ENCODE results near the gene KRT26. TPM values are rescaled to one million over a fixed set of nuclear protein-coding genes. Genes with fewer than 3 reads are reported as not detected.

KRT26 gene
- total RNA-seq, 1 donor from 2014 or later: not detected

- Mint-ChIP-seq H3K36me3 (ENCODE audit: unreplicated experiment) (no peaks in the 10 kb centered on the region), H3K27ac (ENCODE audit: unreplicated experiment) (no peak overlapping the region), H3K27me3 (ENCODE audit: unreplicated experiment) (peaks cover 69% of the 10 kb centered on the region), H3K4me1 (ENCODE audit: unreplicated experiment) (no peaks in the 10 kb centered on the region), H3K9me3 (ENCODE audit: unreplicated experiment) (no peaks in the 10 kb centered on the region), H3K4me3 (ENCODE audit: unreplicated experiment) (no peak overlapping the region)
- DNase-seq (ENCODE audit: extremely low spot score, unreplicated experiment): no peak
- no peak for TF ChIP-seq CTCF (IDR thresholded peaks at IDR 0.05)
These were observed 38.0 kb downstream of the KRT26 start for GRCh38 chr17:40734018-40734417.

GRCh38 chr17:40730970-40731369, 41.0 kb downstream of the KRT26 start:
- no peak for DNase-seq (ENCODE audit: extremely low spot score, unreplicated experiment)
- H3K27ac Mint-ChIP-seq (ENCODE audit: unreplicated experiment): no peak overlapping the region
- H3K27me3 Mint-ChIP-seq (ENCODE audit: unreplicated experiment): peaks cover 72% of the 10 kb centered on the region
- no peaks in the 10 kb centered on the region for H3K4me1 Mint-ChIP-seq (ENCODE audit: unreplicated experiment)
- TF ChIP-seq CTCF (IDR thresholded peaks at IDR 0.05): no peak
- H3K36me3 Mint-ChIP-seq (ENCODE audit: unreplicated experiment): no peaks in the 10 kb centered on the region
- H3K9me3 Mint-ChIP-seq (ENCODE audit: unreplicated experiment): no peaks in the 10 kb centered on the region
- no peak overlapping the region for H3K4me3 Mint-ChIP-seq (ENCODE audit: unreplicated experiment)

GRCh38 chr17:40727447-40728231, 44.4 kb downstream of the KRT26 start:
- Mint-ChIP-seq H3K27ac (ENCODE audit: unreplicated experiment) (no peak overlapping the region), H3K36me3 (ENCODE audit: unreplicated experiment) (no peaks in the 10 kb centered on the region), H3K27me3 (ENCODE audit: unreplicated experiment) (peaks cover 74% of the 10 kb centered on the region), H3K4me3 (ENCODE audit: unreplicated experiment) (no peak overlapping the region), H3K9me3 (ENCODE audit: unreplicated experiment) (no peaks in the 10 kb centered on the region), H3K4me1 (ENCODE audit: unreplicated experiment) (no peaks in the 10 kb centered on the region)
- no peak for DNase-seq (ENCODE audit: extremely low spot score, unreplicated experiment)
- no peak for TF ChIP-seq CTCF (IDR thresholded peaks at IDR 0.05)

- peaks cover 74% of the 10 kb centered on the region for H3K27me3 Mint-ChIP-seq (ENCODE audit: unreplicated experiment)
- no peak for DNase-seq (ENCODE audit: extremely low spot score, unreplicated experiment)
- no peaks in the 10 kb centered on the region for H3K9me3 Mint-ChIP-seq (ENCODE audit: unreplicated experiment)
- TF ChIP-seq CTCF (IDR thresholded peaks at IDR 0.05): peak; percentile 28
- no peaks in the 10 kb centered on the region for H3K36me3 Mint-ChIP-seq (ENCODE audit: unreplicated experiment)
- no peak overlapping the region for H3K4me3 Mint-ChIP-seq (ENCODE audit: unreplicated experiment)
- H3K4me1 Mint-ChIP-seq (ENCODE audit: unreplicated experiment): no peaks in the 10 kb centered on the region
- H3K27ac Mint-ChIP-seq (ENCODE audit: unreplicated experiment): no peak overlapping the region
These were observed 45.1 kb downstream of the KRT26 start for GRCh38 chr17:40726919-40727318.

GRCh38 chr17:40724656-40725055, 47.3 kb downstream of the KRT26 start:
- peaks cover 72% of the 10 kb centered on the region for H3K27me3 Mint-ChIP-seq (ENCODE audit: unreplicated experiment)
- no peaks in the 10 kb centered on the region for H3K36me3 Mint-ChIP-seq (ENCODE audit: unreplicated experiment)
- DNase-seq (ENCODE audit: extremely low spot score, unreplicated experiment): no peak
- no peaks in the 10 kb centered on the region for H3K9me3 Mint-ChIP-seq (ENCODE audit: unreplicated experiment)
- H3K27ac Mint-ChIP-seq (ENCODE audit: unreplicated experiment): no peak overlapping the region
- no peak for TF ChIP-seq CTCF (IDR thresholded peaks at IDR 0.05)
- H3K4me3 Mint-ChIP-seq (ENCODE audit: unreplicated experiment): no peak overlapping the region
- no peaks in the 10 kb centered on the region for H3K4me1 Mint-ChIP-seq (ENCODE audit: unreplicated experiment)
